ENCODE measurements around the gene CACNA2D2. TPM values are rescaled to one million over a fixed set of nuclear protein-coding genes. Genes with fewer than 3 reads are reported as not detected.

CACNA2D2 gene
- total and polyA plus RNA-seq, 4 donors: 0.10 to 0.19 (median 0.15) TPM

DNA sequence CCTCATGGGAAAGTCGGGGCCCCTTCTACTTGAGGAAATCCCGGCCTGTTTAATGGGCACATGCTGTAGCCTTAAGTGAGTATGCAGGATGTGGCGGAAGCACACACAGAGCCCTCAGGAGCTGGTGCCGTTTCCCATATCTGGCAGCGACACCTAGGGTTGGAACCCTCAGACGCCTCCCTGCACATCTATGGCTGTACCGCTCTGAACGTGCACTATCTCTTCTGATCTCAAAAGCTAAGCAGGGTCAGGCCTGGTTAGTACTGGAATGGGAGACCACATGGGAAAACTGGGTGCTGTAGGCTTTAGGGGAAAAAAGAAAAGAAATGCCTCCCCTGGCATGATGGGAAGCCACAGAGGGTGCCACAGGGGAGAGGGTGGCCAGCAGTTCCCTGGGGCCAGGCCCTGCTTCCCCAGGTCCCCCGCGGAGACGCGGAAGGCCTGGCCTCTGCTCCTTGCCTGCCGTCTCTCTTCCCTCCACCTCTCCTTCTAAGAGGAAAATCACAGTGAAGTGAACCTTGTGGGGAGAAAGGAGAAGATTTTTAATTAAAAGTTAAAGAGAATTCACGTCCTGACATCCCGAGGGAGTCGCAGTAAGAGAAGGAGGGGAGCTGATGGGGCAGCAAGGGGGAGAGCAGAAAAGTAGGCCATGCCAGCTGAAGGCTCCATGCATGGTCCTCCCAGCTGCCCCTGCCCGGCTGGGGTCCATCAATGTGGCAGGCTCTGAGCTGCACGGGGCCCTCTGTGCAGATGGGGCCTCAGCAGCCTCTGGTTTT is 83.7 kb downstream of the CACNA2D2 start:
- Histone ChIP-seq H3K4me1 (ENCODE audit: control insufficient read depth in 4 of 4, insufficient read depth in 4 of 4, low read length in 3 of 4) (no peaks in the 10 kb centered on the region), H3K36me3 (ENCODE audit: control insufficient read depth in 4 of 4, insufficient read depth in 3 of 4, low read depth in 1 of 4, low read length in 3 of 4) (no peaks in the 10 kb centered on the region), H3K4me3 (ENCODE audit: low read depth in 1 of 3, low read length in 3 of 3) (no peak overlapping the region), H3K9ac (ENCODE audit: low read depth in 1 of 2, low read length in 2 of 2) (no peak overlapping the region), H3K9me3 (ENCODE audit: control insufficient read depth in 4 of 4, low read length in 3 of 4) (no peaks in the 10 kb centered on the region), H3K27ac (ENCODE audit: low read depth in 1 of 2, low read length in 2 of 2) (no peak overlapping the region), H3K27me3 (ENCODE audit: control insufficient read depth in 4 of 4, insufficient read depth in 4 of 4, low read length in 3 of 4) (no peaks in the 10 kb centered on the region)
- TF ChIP-seq FOXA2 (IDR thresholded peaks at IDR 0.05) (no peak), EGR1 (IDR thresholded peaks at IDR 0.05; ENCODE audit: low read depth in 2 of 2) (no peak), YY1 (IDR thresholded peaks at IDR 0.05) (no peak), RXRA (IDR thresholded peaks at IDR 0.05) (no peak), HNF4A (conservative IDR thresholded peaks at IDR 0.05) (no peak), SP1 (IDR thresholded peaks at IDR 0.05) (no peak), HNF4G (IDR thresholded peaks at IDR 0.05) (no peak)
- TF ChIP-seq, protein P1, sequence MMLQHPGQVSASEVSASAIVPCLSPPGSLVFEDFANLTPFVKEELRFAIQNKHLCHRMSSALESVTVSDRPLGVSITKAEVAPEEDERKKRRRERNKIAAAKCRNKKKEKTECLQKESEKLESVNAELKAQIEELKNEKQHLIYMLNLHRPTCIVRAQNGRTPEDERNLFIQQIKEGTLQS (IDR thresholded peaks at IDR 0.05): no peak
- TF ChIP-seq, protein P2, sequence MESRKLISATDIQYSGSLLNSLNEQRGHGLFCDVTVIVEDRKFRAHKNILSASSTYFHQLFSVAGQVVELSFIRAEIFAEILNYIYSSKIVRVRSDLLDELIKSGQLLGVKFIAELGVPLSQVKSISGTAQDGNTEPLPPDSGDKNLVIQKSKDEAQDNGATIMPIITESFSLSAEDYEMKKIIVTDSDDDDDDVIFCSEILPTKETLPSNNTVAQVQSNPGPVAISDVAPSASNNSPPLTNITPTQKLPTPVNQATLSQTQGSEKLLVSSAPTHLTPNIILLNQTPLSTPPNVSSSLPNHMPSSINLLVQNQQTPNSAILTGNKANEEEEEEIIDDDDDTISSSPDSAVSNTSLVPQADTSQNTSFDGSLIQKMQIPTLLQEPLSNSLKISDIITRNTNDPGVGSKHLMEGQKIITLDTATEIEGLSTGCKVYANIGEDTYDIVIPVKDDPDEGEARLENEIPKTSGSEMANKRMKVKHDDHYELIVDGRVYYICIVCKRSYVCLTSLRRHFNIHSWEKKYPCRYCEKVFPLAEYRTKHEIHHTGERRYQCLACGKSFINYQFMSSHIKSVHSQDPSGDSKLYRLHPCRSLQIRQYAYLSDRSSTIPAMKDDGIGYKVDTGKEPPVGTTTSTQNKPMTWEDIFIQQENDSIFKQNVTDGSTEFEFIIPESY (IDR thresholded peaks at IDR 0.05): no peak
- TF ChIP-seq, protein P3, sequence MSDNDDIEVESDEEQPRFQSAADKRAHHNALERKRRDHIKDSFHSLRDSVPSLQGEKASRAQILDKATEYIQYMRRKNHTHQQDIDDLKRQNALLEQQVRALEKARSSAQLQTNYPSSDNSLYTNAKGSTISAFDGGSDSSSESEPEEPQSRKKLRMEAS (IDR thresholded peaks at IDR 0.05): no peak
- TF ChIP-seq, protein P4, sequence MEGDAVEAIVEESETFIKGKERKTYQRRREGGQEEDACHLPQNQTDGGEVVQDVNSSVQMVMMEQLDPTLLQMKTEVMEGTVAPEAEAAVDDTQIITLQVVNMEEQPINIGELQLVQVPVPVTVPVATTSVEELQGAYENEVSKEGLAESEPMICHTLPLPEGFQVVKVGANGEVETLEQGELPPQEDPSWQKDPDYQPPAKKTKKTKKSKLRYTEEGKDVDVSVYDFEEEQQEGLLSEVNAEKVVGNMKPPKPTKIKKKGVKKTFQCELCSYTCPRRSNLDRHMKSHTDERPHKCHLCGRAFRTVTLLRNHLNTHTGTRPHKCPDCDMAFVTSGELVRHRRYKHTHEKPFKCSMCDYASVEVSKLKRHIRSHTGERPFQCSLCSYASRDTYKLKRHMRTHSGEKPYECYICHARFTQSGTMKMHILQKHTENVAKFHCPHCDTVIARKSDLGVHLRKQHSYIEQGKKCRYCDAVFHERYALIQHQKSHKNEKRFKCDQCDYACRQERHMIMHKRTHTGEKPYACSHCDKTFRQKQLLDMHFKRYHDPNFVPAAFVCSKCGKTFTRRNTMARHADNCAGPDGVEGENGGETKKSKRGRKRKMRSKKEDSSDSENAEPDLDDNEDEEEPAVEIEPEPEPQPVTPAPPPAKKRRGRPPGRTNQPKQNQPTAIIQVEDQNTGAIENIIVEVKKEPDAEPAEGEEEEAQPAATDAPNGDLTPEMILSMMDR (IDR thresholded peaks at IDR 0.05; ENCODE audit: low read depth, low read length, missing input control): no peak
- WGBS: 92% methylated on average over 18 of the region's 18 CpGs
- no peak for DNase-seq (ENCODE audit: low spot score)

DNA sequence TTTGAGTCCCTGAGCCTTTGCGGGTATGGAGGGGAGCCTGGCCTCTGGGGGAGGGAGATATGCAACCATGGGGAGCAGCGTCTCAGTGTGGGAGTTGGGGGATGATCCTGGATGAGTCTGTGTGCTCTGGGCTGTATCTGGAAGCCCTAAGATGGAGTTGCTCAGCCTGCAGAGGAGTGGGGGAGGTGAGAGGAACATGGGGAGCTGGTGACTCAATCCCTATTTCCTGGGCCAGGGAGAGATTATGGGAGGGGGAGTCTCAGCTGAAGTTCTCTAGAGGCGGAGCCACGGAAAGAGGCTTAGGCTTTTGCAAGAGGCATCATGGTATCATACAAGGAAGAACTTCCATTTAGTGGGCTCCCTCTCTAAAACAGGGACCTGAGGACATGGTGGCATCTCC is 84.6 kb downstream of the CACNA2D2 start:
- DNase-seq (ENCODE audit: low spot score): no peak
- TF ChIP-seq RXRA (IDR thresholded peaks at IDR 0.05) (no peak), JUND (IDR thresholded peaks at IDR 0.05) (no peak), TAF1 (conservative IDR thresholded peaks at IDR 0.05) (no peak), FOXA2 (IDR thresholded peaks at IDR 0.05) (no peak)
- TF ChIP-seq, protein P1 (IDR thresholded peaks at IDR 0.05): no peak
- TF ChIP-seq, protein P5, sequence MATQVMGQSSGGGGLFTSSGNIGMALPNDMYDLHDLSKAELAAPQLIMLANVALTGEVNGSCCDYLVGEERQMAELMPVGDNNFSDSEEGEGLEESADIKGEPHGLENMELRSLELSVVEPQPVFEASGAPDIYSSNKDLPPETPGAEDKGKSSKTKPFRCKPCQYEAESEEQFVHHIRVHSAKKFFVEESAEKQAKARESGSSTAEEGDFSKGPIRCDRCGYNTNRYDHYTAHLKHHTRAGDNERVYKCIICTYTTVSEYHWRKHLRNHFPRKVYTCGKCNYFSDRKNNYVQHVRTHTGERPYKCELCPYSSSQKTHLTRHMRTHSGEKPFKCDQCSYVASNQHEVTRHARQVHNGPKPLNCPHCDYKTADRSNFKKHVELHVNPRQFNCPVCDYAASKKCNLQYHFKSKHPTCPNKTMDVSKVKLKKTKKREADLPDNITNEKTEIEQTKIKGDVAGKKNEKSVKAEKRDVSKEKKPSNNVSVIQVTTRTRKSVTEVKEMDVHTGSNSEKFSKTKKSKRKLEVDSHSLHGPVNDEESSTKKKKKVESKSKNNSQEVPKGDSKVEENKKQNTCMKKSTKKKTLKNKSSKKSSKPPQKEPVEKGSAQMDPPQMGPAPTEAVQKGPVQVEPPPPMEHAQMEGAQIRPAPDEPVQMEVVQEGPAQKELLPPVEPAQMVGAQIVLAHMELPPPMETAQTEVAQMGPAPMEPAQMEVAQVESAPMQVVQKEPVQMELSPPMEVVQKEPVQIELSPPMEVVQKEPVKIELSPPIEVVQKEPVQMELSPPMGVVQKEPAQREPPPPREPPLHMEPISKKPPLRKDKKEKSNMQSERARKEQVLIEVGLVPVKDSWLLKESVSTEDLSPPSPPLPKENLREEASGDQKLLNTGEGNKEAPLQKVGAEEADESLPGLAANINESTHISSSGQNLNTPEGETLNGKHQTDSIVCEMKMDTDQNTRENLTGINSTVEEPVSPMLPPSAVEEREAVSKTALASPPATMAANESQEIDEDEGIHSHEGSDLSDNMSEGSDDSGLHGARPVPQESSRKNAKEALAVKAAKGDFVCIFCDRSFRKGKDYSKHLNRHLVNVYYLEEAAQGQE (IDR thresholded peaks at IDR 0.05): no peak
- TF ChIP-seq, protein P4 (IDR thresholded peaks at IDR 0.05; ENCODE audit: low read depth, low read length, missing input control): no peak
- Histone ChIP-seq H3K4me1 (ENCODE audit: control insufficient read depth in 4 of 4, insufficient read depth in 4 of 4, low read length in 3 of 4) (no peaks in the 10 kb centered on the region), H3K9ac (ENCODE audit: low read depth in 1 of 2, low read length in 2 of 2) (no peak overlapping the region), H3K27me3 (ENCODE audit: control insufficient read depth in 4 of 4, insufficient read depth in 4 of 4, low read length in 3 of 4) (no peaks in the 10 kb centered on the region), H3K4me3 (ENCODE audit: low read depth in 1 of 3, low read length in 3 of 3) (no peak overlapping the region), H3K9me3 (ENCODE audit: control insufficient read depth in 4 of 4, low read length in 3 of 4) (no peaks in the 10 kb centered on the region), H3K36me3 (ENCODE audit: control insufficient read depth in 4 of 4, insufficient read depth in 3 of 4, low read depth in 1 of 4, low read length in 3 of 4) (no peaks in the 10 kb centered on the region), H3K27ac (ENCODE audit: low read depth in 1 of 2, low read length in 2 of 2) (no peak overlapping the region)
- 92% methylated on average over 4 of the region's 4 CpGs for WGBS

Measured in liver (tissue), 9 donors.